IMR-90 (cell line): ENCODE results near the gene CDK15. TPM values are rescaled to one million over a fixed set of nuclear protein-coding genes. Genes with fewer than 3 reads are reported as not detected.

Source experiments
- ATAC-seq: fragments of 200-7000 bp; cut with Tn5 transposase; 2 replicates; pipeline ENCODE4 v1.9.1; 2020; ENCODE audit warnings: low read depth, mild to moderate bottlenecking, moderate library complexity
- BruUV-seq: library from RNA; stranded (reverse); fragments of 400-500 nt; replicated peaks from 2 replicates; lab custom pipeline; 2021; lab: Mats Ljungman, UMichigan
- CTCF ChIA-PET: fragments of 300-600 bp; formaldehyde crosslinking; extraction: SDS; loops from one replicate; lab custom pipeline; 2021; ENCODE audit warnings: antibody characterized with exemption; lab: Yijun Ruan, JAX
- POLR2A ChIA-PET: fragments of 300-600 bp; sonication (Branson Sonifier 250); formaldehyde crosslinking; loops from one replicate; lab custom pipeline; 2022; ENCODE audit warnings: antibody characterized with exemption; ENCODE audit not compliant: unreplicated experiment; lab: Charles Lee
- DNase-seq: peaks from one replicate; pipeline ENCODE4 v3.0.0; 2013
- H2AFZ ChIP-seq: replicated peaks from 2 replicates; pipeline ENCODE3; 2013; ENCODE audit warnings: low read length, mild to moderate bottlenecking; ENCODE audit not compliant: poor library complexity
- H2AK5ac ChIP-seq: 2 replicates; pipeline ENCODE4 v1.6.1; 2013; ENCODE audit warnings: low read depth, low read length, inconsistent platforms
- H2AK9ac ChIP-seq: replicated peaks from 2 replicates; pipeline ENCODE3; 2013; ENCODE audit warnings: mild to moderate bottlenecking, low read depth, low read length, moderate library complexity; ENCODE audit not compliant: poor library complexity
- H2BK120ac ChIP-seq: 2 replicates; pipeline ENCODE4 v1.6.1; 2013; ENCODE audit warnings: low read depth, low read length, inconsistent platforms
- H2BK15ac ChIP-seq: 3 replicates; pipeline ENCODE4 v1.6.1; 2013; ENCODE audit warnings: low read depth, low read length, inconsistent platforms
- H2BK20ac ChIP-seq: 2 replicates; pipeline ENCODE4 v1.6.1; 2013; ENCODE audit warnings: low read depth, mild to moderate bottlenecking, inconsistent platforms, low read length, moderate library complexity
- H2BK5ac ChIP-seq: 2 replicates; pipeline ENCODE4 v1.6.1; 2013; ENCODE audit warnings: mild to moderate bottlenecking, low read depth, low read length, inconsistent platforms; ENCODE audit not compliant: poor library complexity, severe bottlenecking
- H3K14ac ChIP-seq: replicated peaks from 2 replicates; pipeline ENCODE4 v1.6.1; 2013; ENCODE audit warnings: low read depth, low read length, inconsistent platforms
- H3K18ac ChIP-seq: 2 replicates; pipeline ENCODE4 v1.6.1; 2013; ENCODE audit warnings: low read depth, low read length, control low read depth
- H3K23ac ChIP-seq: 2 replicates; pipeline ENCODE4 v1.6.1; 2013; ENCODE audit warnings: low read depth, low read length, inconsistent platforms
- H3K27ac ChIP-seq: 2 replicates; pipeline ENCODE4 v1.5.1; 2013; ENCODE audit warnings: mild to moderate bottlenecking, control low read depth, low read length; ENCODE audit not compliant: insufficient read depth
- H3K27me3 ChIP-seq: 2 replicates; pipeline ENCODE4 v1.6.1; 2013; ENCODE audit warnings: low read length; ENCODE audit not compliant: control insufficient read depth, insufficient read depth
- H3K36me3 ChIP-seq: 2 replicates; pipeline ENCODE4 v1.6.1; 2013; ENCODE audit warnings: low read length, mixed read lengths; ENCODE audit not compliant: control insufficient read depth, insufficient read depth
- H3K4ac ChIP-seq: 2 replicates; pipeline ENCODE4 v1.6.1; 2013; ENCODE audit warnings: low read depth, low read length, inconsistent platforms
- H3K4me1 ChIP-seq: 2 replicates; pipeline ENCODE4 v1.6.1; 2013; ENCODE audit warnings: low read length, mixed read lengths; ENCODE audit not compliant: control insufficient read depth, insufficient read depth
- H3K4me2 ChIP-seq: 2 replicates; pipeline ENCODE4 v1.6.1; 2013; ENCODE audit warnings: low read depth, mild to moderate bottlenecking, control low read depth, low read length, moderate library complexity
- H3K4me3 ChIP-seq: 2 replicates; pipeline ENCODE4 v1.5.1; 2013; ENCODE audit warnings: low read depth, mild to moderate bottlenecking, control low read depth, low read length, moderate library complexity; ENCODE audit not compliant: insufficient read depth
- H3K56ac ChIP-seq: 2 replicates; pipeline ENCODE4 v1.6.1; 2013; ENCODE audit warnings: low read length, inconsistent platforms; ENCODE audit not compliant: insufficient read depth; ENCODE audit errors: extremely low read depth
- H3K79me1 ChIP-seq, 2 experiments: 2 replicates each; pipeline ENCODE4 v1.6.1; 2013; ENCODE audit warnings: low read length in 2 of 2, inconsistent platforms in 1 of 2, low read depth in 1 of 2
- H3K9ac ChIP-seq: 2 replicates; pipeline ENCODE4 v1.6.1; 2013; ENCODE audit warnings: low read depth, low read length, control low read depth
- H3K9me1 ChIP-seq: 2 replicates; pipeline ENCODE4 v1.6.1; 2013; ENCODE audit warnings: low read length, inconsistent platforms; ENCODE audit not compliant: insufficient read depth
- H3K9me3 ChIP-seq: 2 replicates; pipeline ENCODE4 v1.6.1; 2013; ENCODE audit warnings: low read length; ENCODE audit not compliant: control insufficient read depth, insufficient read depth
- H4K20me1 ChIP-seq: 2 replicates; pipeline ENCODE4 v1.6.1; 2013; ENCODE audit warnings: low read length, inconsistent platforms; ENCODE audit not compliant: insufficient read depth
- H4K5ac ChIP-seq: 2 replicates; pipeline ENCODE4 v1.6.1; 2013; ENCODE audit warnings: mild to moderate bottlenecking, low read depth, low read length, control low read depth
- H4K8ac ChIP-seq, 2 experiments: 2 replicates each; pipeline ENCODE4 v1.6.1; 2013; ENCODE audit warnings: low read depth in 2 of 2, low read length in 2 of 2, control low read depth in 1 of 2, inconsistent platforms in 1 of 2
- H4K91ac ChIP-seq: 2 replicates; pipeline ENCODE4 v1.6.1; 2013; ENCODE audit warnings: low read depth, low read length, inconsistent platforms; ENCODE audit not compliant: insufficient read depth
- BHLHE40 ChIP-seq: fragments of 150-350 bp; IDR thresholded peaks from 2 replicates; pipeline ENCODE4 v1.6.1; 2016; ENCODE audit warnings: mild to moderate bottlenecking, low read depth, low read length
- CEBPB ChIP-seq: IDR thresholded peaks from 2 replicates; pipeline ENCODE4 v1.6.1; 2012; ENCODE audit warnings: low read depth, low read length, improper control_type of control experiment
- CHD1 ChIP-seq: IDR thresholded peaks from 2 replicates; pipeline ENCODE4 v1.6.1; 2012; ENCODE audit warnings: low read depth, low read length, improper control_type of control experiment
- ELK1 ChIP-seq: fragments of 150-350 bp; IDR thresholded peaks from 2 replicates; pipeline ENCODE4 v1.6.1; 2016; ENCODE audit warnings: low read depth, mild to moderate bottlenecking, low read length, moderate library complexity, borderline replicate concordance
- FOS ChIP-seq: fragments of 150-350 bp; IDR thresholded peaks from 2 replicates; pipeline ENCODE4 v1.6.1; 2016; ENCODE audit warnings: low read depth, low read length
- MAFK ChIP-seq: IDR thresholded peaks from 2 replicates; pipeline ENCODE4 v1.6.1; 2012; ENCODE audit warnings: low read depth, low read length, improper control_type of control experiment
- MAZ ChIP-seq: IDR thresholded peaks from 2 replicates; pipeline ENCODE4 v1.6.1; 2012; ENCODE audit warnings: low read depth, mild to moderate bottlenecking, low read length, improper control_type of control experiment, moderate library complexity, borderline replicate concordance
- MXI1 ChIP-seq: IDR thresholded peaks from 2 replicates; pipeline ENCODE4 v1.6.1; 2012; ENCODE audit warnings: low read depth, mild to moderate bottlenecking, low read length, moderate library complexity, borderline replicate concordance
- NFE2L2 ChIP-seq: fragments of 150-350 bp; IDR thresholded peaks from 2 replicates; pipeline ENCODE4 v1.6.1; 2016; ENCODE audit warnings: low read depth, mild to moderate bottlenecking, low read length
- RAD21 ChIP-seq: IDR thresholded peaks from 2 replicates; pipeline ENCODE4 v1.6.1; 2012; ENCODE audit warnings: low read length, improper control_type of control experiment
- RFX5 ChIP-seq: IDR thresholded peaks from 2 replicates; pipeline ENCODE4 v1.8.0; 2012; ENCODE audit warnings: low read depth, mild to moderate bottlenecking, low read length, moderate library complexity
- SMC3 ChIP-seq: fragments of 150-350 bp; IDR thresholded peaks from 2 replicates; pipeline ENCODE4 v1.6.1; 2016; ENCODE audit warnings: low read depth, mild to moderate bottlenecking, antibody characterized with exemption, low read length, moderate library complexity
- WGBS, 2 experiments: methylation state at CpG; one replicate each; pipeline versions ENCODE4 v1.1.5 to v1.1.7; 2013; ENCODE audit warnings: missing lambda C conversion rate in 2 of 2; ENCODE audit not compliant: insufficient read length in 1 of 2; ENCODE audit errors: extremely low coverage in 2 of 2; 5-methylcytosine and 5-hydroxymethylcytosine counted together
- dilution Hi-C: fragments of 300-500 bp; cut with HindIII; formaldehyde crosslinking; loops from one replicate; pipeline ENCODE4 v1.14.3; 2018; ENCODE audit warnings: low sequenced_read_pairs; ENCODE audit not compliant: unreplicated experiment
- in situ Hi-C: fragments of 300-500 bp; cut with MboI; formaldehyde crosslinking; loops from 3 replicates; pipeline ENCODE4 v1.14.3; 2019; ENCODE audit warnings: low sequenced_read_pairs, inconsistent platforms, mixed read lengths
- intact Hi-C: fragments of 100-400 bp; cut with micrococcal nuclease; formaldehyde crosslinking; loops from 2 replicates; pipeline ENCODE4 v1.10.0; 2022
- polyA plus RNA-seq, 3 experiments: library from polyadenylated mRNA; depleted of rRNA; stranded (reverse); fragments of >200 nt; gene quantifications; 2 replicates each; pipeline ENCODE4 v1.2.3, GENCODE V29; 2012; ENCODE audit warnings: low replicate concordance in 1 of 3
- total RNA-seq: library from RNA; depleted of rRNA; stranded (reverse); fragments of >200 nt; gene quantifications from 2 replicates; pipeline ENCODE4 v1.2.3, GENCODE V29; 2012
- TF ChIP-seq, protein P1 (sequence below): fragments of 150-350 bp; IDR thresholded peaks from 2 replicates; pipeline ENCODE4 v1.6.1; 2017; ENCODE audit warnings: mild to moderate bottlenecking, antibody characterized with exemption, low read length, low read depth

The CDK15 gene
- total and polyA plus RNA-seq, 2 of the 4 experiments (the other 2 are of a cell fraction): 16.1 to 33.0 TPM

DNA sequence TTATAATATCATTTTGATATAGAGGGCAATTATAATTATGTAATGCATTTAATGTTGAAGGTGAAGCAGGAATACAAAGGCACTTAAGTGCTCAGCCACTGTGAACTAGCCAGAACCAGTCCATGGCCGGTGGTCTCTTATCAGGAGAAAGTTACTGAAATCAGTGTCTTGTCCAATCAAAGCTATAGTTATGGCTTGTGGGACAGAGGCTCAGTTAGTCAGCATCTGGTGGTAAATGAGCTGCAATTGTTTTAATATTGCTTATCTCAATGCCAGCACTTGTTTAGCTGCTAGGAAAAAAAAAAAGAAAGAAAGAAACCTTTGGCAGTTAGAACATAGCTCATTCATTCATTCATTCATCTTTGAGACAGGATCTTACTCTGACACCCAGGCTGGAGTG, 21.8 kb upstream of the CDK15 start:
- TF ChIP-seq ELK1 (no peak), MAFK (no peak), NFE2L2 (no peak), CHD1 (no peak), RFX5 (no peak), RAD21 (no peak), SMC3 (no peak), MAZ (no peak), MXI1 (no peak), FOS (no peak), CEBPB (no peak), BHLHE40 (no peak)
- TF ChIP-seq, protein P1, sequence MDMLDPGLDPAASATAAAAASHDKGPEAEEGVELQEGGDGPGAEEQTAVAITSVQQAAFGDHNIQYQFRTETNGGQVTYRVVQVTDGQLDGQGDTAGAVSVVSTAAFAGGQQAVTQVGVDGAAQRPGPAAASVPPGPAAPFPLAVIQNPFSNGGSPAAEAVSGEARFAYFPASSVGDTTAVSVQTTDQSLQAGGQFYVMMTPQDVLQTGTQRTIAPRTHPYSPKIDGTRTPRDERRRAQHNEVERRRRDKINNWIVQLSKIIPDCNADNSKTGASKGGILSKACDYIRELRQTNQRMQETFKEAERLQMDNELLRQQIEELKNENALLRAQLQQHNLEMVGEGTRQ: no peak
- intact Hi-C loops (no loop called here), dilution Hi-C loops (no loop called here), in situ Hi-C loops (no loop called here)
- no peak overlapping the region for H3K14ac ChIP-seq
- H3K27ac ChIP-seq: no peak overlapping the region
- DNase-seq (no peak), ATAC-seq (no peak)
- H3K4me1 ChIP-seq: no peaks in the 10 kb centered on the region; the same call in 1 of the 2 replicates
- H3K4me3 ChIP-seq: no peak overlapping the region
- no peaks in the 10 kb centered on the region for H3K9me3 ChIP-seq
- H3K79me1 ChIP-seq: peaks cover 0 to 19% of the 10 kb centered on the region in 2 experiments; a peak in 3 of 4 replicates
- no peak overlapping the region for H3K4me2 ChIP-seq
- 0 out of 2 replicates have a peak, but pooled peaks cover 4% of the 10 kb centered on the region for H4K20me1 ChIP-seq
- H4K8ac ChIP-seq: no peak overlapping the region
- 0 out of 2 replicates have a peak, but pooled peaks cover 5% of the 10 kb centered on the region for H3K9me1 ChIP-seq
- no peak overlapping the region for H3K23ac ChIP-seq
- H2AFZ ChIP-seq: no peak overlapping the region
- H2BK120ac ChIP-seq: no peak overlapping the region
- H4K91ac ChIP-seq: no peak overlapping the region
- H3K9ac ChIP-seq: no peak overlapping the region
- no peak overlapping the region for H2BK5ac ChIP-seq
- H3K27me3 ChIP-seq: no peaks in the 10 kb centered on the region
- CTCF ChIA-PET: no interaction called here
- H3K18ac ChIP-seq: no peak overlapping the region
- no peak overlapping the region for H3K4ac ChIP-seq
- 67% methylated on average over 1 of the region's 1 CpG; no CpG with 5 or more reads in 1 of the 2 experiments for WGBS, 2 experiments
- no peak overlapping the region for H3K56ac ChIP-seq
- H2BK15ac ChIP-seq: no peak overlapping the region
- no peak overlapping the region for H4K5ac ChIP-seq
- BruUV-seq: no TSS peak
- no peak overlapping the region for H2AK9ac ChIP-seq
- H2AK5ac ChIP-seq: no peak overlapping the region
- POLR2A ChIA-PET: interaction anchor here (0.6 kb wide), 1 partner anchor 70 kb away, joined by 4 read pairs; no protein-coding TSS in a partner anchor
- no peak overlapping the region for H2BK20ac ChIP-seq
- no peaks in the 10 kb centered on the region for H3K36me3 ChIP-seq
